HG02938 (cell line): ENCODE data around the gene JMJD6.
"Not testable (repeated sequence)": the region's sequence is repeated elsewhere in the genome, so short reads cannot be mapped to it uniquely, and the experiment has no call there.

Source experiments
- ATAC-seq: cut with Tn5 transposase; IDR thresholded peaks from one replicate; pipeline ENCODE4 v1.9.1; 2021; ENCODE audit warnings: mild to moderate bottlenecking, moderate library complexity; ENCODE audit not compliant: unreplicated experiment

JMJD6 gene

GRCh38 chr17:76700617-76701470, 25.6 kb downstream of the JMJD6 start:
- no peak for ATAC-seq

DNA sequence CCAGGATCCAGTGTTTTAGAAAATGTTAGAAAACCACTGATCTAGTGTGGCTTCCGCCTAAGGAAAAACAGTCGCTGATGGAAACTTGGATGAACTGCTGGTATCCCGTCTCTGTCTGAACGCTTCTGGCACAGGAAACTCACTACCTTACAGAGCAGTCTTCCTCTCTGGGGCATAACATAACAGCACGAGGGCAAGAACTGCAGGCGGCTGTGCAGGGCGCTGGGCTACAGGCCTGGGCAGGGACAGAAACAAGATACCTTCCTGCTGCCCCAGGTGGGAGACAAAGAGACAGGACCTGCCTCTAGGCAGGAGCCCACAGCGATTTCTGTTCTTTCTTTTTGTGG, 26.2 kb downstream of the JMJD6 start:
- ATAC-seq: no peak

DNA sequence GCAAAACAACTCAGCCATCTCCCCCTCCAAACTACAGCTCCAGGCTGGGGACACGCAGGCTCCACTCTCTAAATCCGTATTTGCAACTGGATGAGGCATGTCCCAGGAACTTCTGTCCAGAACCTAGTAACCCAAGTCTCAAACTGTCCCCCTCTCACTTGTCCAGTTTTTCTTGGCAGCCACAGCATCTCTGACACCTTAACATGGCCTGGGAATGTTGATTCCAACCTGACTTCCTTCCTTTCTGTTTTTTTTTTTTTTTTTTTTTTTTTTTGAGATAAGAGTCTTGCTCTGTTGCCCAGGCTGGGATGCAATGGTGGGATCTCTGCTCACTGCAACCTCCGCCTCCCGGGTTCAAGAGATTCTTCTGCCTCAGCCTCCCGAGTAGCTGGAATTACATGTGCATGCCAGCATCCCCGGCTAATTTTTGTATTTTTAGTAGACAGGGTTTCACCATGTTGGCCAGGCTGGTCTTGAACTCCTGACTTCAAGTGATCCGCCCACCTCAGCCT, 27.9 kb downstream of the JMJD6 start:
- ATAC-seq: not testable (repeated sequence)

GRCh38 chr17:76697702-76698465, 28.5 kb downstream of the JMJD6 start:
- no peak for ATAC-seq

DNA sequence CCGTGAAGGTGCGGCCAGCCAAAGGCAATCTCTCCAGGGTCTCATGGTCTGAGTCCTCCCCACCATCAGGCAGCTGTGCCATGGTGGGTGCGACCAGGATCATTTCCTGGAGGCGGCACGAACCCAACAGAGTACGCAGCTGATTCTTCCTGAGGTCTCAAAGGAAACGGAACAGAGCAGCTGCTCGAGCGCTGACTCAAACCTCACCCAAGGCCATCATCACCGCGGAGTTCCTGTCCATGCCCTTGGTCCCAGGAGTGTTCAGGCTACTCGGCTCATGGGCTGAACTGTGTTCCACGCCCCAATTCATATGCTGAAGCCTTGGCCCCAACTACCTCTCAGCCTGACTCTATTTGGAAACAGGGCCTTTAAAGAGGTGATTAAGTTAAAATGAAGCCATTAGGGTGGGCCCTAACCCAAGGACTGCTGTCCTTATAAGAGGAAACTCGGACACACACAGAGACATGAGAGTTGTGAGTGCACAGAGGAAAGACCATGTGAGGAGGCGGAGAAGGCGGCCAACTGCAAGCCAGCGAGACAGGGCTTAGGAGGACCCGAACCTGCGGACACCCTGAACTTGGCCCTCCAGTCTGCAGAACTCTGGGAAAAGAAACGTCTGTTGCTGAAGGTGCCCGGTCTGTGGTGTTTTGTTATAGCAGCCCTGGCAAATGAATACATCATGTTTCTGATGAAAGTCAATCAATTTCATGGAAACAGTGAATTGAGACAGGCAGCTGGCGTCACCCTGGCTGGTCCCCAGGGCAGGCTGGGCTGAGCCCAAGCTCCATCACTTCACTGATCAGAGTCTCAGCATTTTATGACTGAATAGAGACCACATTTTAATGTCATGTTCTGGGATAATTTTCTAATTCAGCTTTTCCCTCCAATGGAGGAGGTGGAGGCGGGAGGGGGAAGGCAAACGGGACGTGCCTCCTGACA, 29.4 kb downstream of the JMJD6 start:
- no peak for ATAC-seq

DNA sequence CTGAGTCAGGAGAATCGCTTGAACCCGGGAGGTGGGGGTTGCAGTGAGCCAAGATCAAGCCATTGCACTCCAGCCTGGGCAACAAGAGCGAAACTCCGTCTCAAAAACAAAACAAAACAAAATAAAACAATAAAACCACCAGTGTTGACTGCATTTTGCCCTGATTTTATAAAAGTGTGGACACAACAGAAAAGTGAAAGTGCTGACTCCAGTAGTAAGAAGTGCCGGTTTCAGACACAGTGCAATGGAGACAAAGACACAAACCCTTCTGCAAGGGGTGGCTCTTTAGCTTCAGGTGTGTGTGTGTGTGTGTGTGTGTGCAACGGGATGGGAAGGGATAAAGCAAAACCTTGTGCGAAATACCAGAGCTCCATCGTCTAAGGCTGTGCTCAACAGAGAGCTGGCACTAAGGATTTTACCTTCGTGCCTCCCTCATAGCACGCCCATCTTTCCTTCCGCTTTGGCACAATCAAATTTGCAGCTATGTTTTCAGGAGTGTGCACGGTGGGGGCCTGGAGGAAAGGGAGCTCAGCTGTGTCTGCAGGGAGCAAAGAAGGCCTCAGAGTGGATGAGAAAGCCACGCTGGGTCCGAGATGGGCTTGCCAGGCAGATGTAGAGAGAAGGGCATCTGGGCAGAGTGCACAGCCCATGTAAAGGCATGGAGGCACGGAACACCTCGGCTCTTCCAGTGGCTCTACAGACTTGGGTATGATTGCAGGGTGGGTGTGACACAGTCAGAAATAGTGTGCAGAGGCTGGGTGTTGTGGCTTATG, 31.2 kb downstream of the JMJD6 start:
- no peak for ATAC-seq

GRCh38 chr17:76691379-76692191, 34.8 kb downstream of the JMJD6 start:
- no peak for ATAC-seq

GRCh38 chr17:76690596-76691280, 35.7 kb downstream of the JMJD6 start:
- ATAC-seq: no peak

DNA sequence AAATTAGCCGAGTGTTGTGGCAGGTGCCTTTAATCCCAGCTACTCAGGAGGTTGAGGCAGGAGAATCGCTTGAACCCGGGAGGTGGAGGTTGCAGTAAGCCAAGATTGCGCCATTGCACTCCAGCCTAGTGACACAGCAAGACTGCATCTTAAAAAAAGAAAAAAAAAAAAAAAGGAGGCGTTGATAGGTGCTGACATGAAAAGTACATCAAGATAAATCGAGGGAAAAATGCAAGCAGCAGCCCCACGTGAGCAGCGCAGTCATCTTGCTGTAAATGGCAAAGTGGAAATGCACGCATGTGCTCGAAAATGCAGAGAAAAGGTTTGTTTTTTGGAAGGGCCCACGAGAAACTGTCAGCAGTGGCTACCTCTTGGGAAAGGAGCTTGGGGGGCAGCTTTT, 36.5 kb downstream of the JMJD6 start:
- ATAC-seq: no peak

GRCh38 chr17:76688165-76688622, 38.2 kb downstream of the JMJD6 start:
- no peak for ATAC-seq

- no peak for ATAC-seq
Measured at GRCh38 chr17:76687298-76688164, 38.9 kb downstream of the JMJD6 start.

DNA sequence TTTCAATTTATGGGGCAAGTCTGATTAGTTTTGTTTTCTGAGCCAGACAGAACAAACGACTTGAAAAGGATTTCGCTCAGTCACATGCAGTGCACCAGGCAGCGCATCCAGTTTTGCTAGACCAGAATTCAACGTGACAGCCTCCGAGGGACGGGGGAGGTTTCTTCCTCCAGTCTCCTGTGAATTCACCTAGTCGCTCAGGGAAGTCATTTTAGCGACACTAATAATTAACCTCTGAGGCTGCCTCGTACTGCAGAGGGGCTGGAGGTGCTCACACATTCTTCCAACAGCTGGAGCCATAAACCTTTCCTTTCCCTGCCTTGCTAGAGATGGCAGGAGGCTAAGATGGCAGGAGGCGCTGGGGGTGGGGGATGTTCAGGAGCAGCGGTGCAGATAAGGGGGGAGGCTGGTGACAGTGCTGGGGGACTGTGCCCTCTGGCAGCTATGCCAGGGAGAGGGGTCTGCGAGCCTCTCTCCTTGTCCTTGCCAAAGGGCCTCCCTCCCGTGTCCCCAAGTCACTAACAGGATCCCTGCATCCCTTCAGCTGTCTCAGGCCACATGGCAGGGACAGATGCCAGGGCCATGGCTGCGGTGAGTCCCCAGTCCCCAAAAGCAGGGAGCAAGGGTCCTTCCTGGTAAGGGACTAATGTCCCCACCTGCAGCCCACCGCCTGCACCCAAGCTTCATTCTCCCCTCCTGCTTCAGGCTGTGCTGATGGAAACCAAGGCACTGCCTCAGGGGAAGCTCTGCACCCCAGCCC, 39.7 kb downstream of the JMJD6 start:
- no peak for ATAC-seq

GRCh38 chr17:76685846-76686245, 40.6 kb downstream of the JMJD6 start:
- no peak for ATAC-seq

GRCh38 chr17:76685366-76685765, 41.0 kb downstream of the JMJD6 start:
- ATAC-seq: no peak

DNA sequence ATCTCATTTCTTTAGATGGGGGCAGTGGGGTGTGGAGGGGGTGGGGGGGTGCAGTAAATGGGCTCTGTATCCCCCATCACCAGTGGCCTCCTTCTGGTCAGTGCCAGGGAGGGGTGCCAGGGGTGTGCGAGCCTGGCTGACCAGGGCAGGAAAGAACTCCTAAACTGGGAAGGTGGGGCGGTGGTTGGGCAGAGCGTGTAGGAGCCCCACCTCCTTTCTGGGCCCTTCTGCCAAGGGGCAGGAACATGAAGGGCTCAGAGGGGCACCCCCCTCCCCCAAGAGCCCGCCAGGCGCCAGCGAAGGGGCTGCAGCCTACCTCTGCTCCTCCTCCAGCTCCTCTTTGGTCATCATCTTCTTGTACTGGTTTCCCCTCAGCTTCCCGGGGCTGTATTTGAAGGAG, 41.6 kb downstream of the JMJD6 start:
- no peak for ATAC-seq

DNA sequence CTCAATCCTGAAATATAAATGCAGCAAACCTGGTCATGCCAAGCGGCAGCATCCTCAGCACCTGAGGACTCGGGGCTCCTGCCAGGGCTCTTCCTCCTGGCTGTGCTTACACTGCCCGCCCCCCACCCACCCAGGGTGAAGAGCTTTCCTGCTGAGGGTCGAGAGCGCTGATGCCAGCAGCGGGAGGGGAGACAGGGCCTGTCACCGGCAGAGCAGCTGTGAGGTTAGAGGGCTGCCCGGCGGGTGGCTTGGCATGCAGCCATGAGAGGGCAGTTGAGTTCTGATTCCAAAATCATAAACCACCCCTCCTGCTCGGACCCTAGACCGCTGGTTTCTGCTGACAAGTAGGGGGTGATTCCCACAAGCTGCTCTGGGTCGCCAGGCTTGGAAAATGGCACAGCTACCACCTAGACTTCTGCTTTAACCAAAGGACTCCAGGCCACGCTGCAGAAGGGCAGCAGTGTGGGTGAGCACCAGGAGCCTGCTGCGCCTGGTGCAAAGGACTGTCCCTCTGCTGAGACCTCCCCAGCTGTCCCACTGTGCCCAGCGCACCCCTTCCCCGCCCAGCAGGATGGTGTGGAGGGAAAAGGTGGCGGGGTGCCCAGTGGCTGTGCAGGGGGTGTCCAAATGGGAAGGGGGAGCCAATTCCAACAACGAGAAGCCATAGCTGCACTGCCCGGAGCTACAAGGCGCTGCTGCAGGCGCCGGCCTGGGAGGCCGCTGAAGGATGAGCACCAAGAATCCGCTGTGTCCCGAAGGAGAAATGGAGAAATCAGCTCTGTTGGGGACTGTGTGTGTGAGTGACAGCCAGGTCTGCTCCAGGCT, 42.3 kb downstream of the JMJD6 start:
- ATAC-seq: no peak
